Neural cell (in vitro differentiated cells): ENCODE results near the gene CLEC4C. TPM values are rescaled to one million over a fixed set of nuclear protein-coding genes. Genes with fewer than 3 reads are reported as not detected.

Experiments used
- H2AFZ ChIP-seq: fragments of 200-600, 300-800 bp; sonication (generic), shearing (Covaris generic); 2 replicates; pipeline ENCODE4 v1.6.0; 2014; ENCODE audit warnings: low read depth, mild to moderate bottlenecking, antibody characterized with exemption, low read length, moderate library complexity
- H3F3A ChIP-seq: fragments of 200-600 bp; shearing (Covaris generic); 2 replicates; pipeline ENCODE4 v1.6.1; 2016; ENCODE audit warnings: mild to moderate bottlenecking, moderate library complexity, mixed read lengths, antibody characterized with exemption, low read length; ENCODE audit not compliant: insufficient read depth, poor library complexity, severe bottlenecking
- H3K27ac ChIP-seq: fragments of 200-600, 300-800 bp; sonication (generic), shearing (Covaris generic); 2 replicates; pipeline ENCODE4 v1.5.1; 2014; ENCODE audit warnings: mild to moderate bottlenecking, low read length, moderate library complexity
- H3K27me3 ChIP-seq: fragments of 300-800, 200-600 bp; sonication (generic), shearing (Covaris generic); 2 replicates; pipeline ENCODE4 v1.6.0; 2014; ENCODE audit warnings: mild to moderate bottlenecking, low read depth, low read length, moderate library complexity; ENCODE audit not compliant: insufficient read depth
- H3K36me3 ChIP-seq: fragments of 300-800, 200-600 bp; sonication (generic), shearing (Covaris generic); 2 replicates; pipeline ENCODE4 v1.5.1; 2014; ENCODE audit warnings: mild to moderate bottlenecking, antibody characterized with exemption, low read length, moderate library complexity; ENCODE audit not compliant: insufficient read depth
- H3K4me2 ChIP-seq: fragments of 300-800, 200-600 bp; sonication (generic), shearing (Covaris generic); 2 replicates; pipeline ENCODE4 v1.6.0; 2014; ENCODE audit warnings: mild to moderate bottlenecking, low read length
- H3K4me3 ChIP-seq: fragments of 300-800, 200-600 bp; sonication (generic), shearing (Covaris generic); 2 replicates; pipeline ENCODE4 v1.5.1; 2014; ENCODE audit warnings: mild to moderate bottlenecking, low read length, moderate library complexity
- H3K79me2 ChIP-seq: fragments of 200-600 bp; shearing (Covaris generic); replicated peaks from 2 replicates; pipeline ENCODE4 v1.6.0; 2014; ENCODE audit warnings: mild to moderate bottlenecking, low read length, moderate library complexity; ENCODE audit not compliant: insufficient read depth
- H3K9ac ChIP-seq: fragments of 300-800, 200-600 bp; sonication (generic), shearing (Covaris generic); 2 replicates; pipeline ENCODE4 v1.6.1; 2016; ENCODE audit warnings: mild to moderate bottlenecking, low read length, mixed read lengths
- H3K9me2 ChIP-seq: fragments of 200-600 bp; shearing (Covaris generic); 2 replicates; pipeline ENCODE4 v1.6.1; 2016; ENCODE audit warnings: mild to moderate bottlenecking, low read length, mixed read lengths; ENCODE audit not compliant: insufficient read depth
- H3K9me3 ChIP-seq: fragments of 200-600, 300-800 bp; sonication (generic), shearing (Covaris generic); 2 replicates; pipeline ENCODE4 v1.6.1; 2016; ENCODE audit warnings: mild to moderate bottlenecking, mixed run types, low read length, moderate library complexity, mixed read lengths
- H4K20me1 ChIP-seq: fragments of 200-600 bp; shearing (Covaris generic); 2 replicates; pipeline ENCODE4 v1.6.1; 2016; ENCODE audit warnings: mild to moderate bottlenecking, mixed run types; ENCODE audit not compliant: insufficient read depth
- EP300 ChIP-seq: fragments of 450-650 bp; conservative IDR thresholded peaks from 2 replicates; pipeline ENCODE4 v1.6.1; 2014; ENCODE audit warnings: antibody characterized with exemption, mild to moderate bottlenecking, moderate library complexity; ENCODE audit not compliant: poor library complexity, severe bottlenecking
- EZH2 ChIP-seq: fragments of 200-600, 300-800 bp; shearing (Covaris generic), sonication (generic); IDR thresholded peaks from 2 replicates; pipeline ENCODE4 v1.6.1; 2014; ENCODE audit warnings: antibody characterized with exemption, low read length, borderline replicate concordance, mild to moderate bottlenecking; ENCODE audit not compliant: insufficient read depth, poor library complexity, severe bottlenecking
- MXI1 ChIP-seq: fragments of 450-650 bp; conservative IDR thresholded peaks from 2 replicates; pipeline ENCODE4 v1.6.1; 2014; ENCODE audit warnings: antibody characterized with exemption, mild to moderate bottlenecking; ENCODE audit not compliant: poor library complexity, severe bottlenecking
- POLR2AphosphoS5 ChIP-seq: IDR thresholded peaks from 2 replicates; pipeline ENCODE4 v1.6.1; 2012
- RAD21 ChIP-seq: fragments of 450-650 bp; conservative IDR thresholded peaks from 2 replicates; pipeline ENCODE4 v1.6.1; 2014; ENCODE audit warnings: antibody characterized with exemption, mild to moderate bottlenecking, moderate library complexity
- REST ChIP-seq: IDR thresholded peaks from 2 replicates; pipeline ENCODE4 v1.6.1; 2012; ENCODE audit warnings: borderline replicate concordance
- SMC3 ChIP-seq: fragments of 450-650 bp; conservative IDR thresholded peaks from 2 replicates; pipeline ENCODE4 v1.6.1; 2014; ENCODE audit warnings: antibody characterized with exemption, mild to moderate bottlenecking, moderate library complexity; ENCODE audit not compliant: poor library complexity
- TAF1 ChIP-seq: IDR thresholded peaks from 2 replicates; pipeline ENCODE4 v1.6.1; 2012; ENCODE audit warnings: low read depth
- polyA plus RNA-seq: library from polyadenylated mRNA; depleted of rRNA; stranded (reverse); fragments of >200 nt; gene quantifications from 2 replicates; pipeline ENCODE4 v1.2.3, GENCODE V29; 2014
- TF ChIP-seq, protein P1 (sequence below): fragments of 450-650 bp; IDR thresholded peaks from 2 replicates; pipeline ENCODE4 v1.5.1; 2014; ENCODE audit warnings: antibody characterized with exemption, mild to moderate bottlenecking, moderate library complexity; ENCODE audit not compliant: poor library complexity, severe bottlenecking

Gene CLEC4C
- polyA plus RNA-seq, 1 donor from 2014 or later = not detected

GRCh38 chr12:7729746-7730145, 17.4 kb downstream of the CLEC4C start:
- Histone ChIP-seq H2AFZ (no peak overlapping the region), H3K27ac (no peak overlapping the region), H3K36me3 (no peaks in the 10 kb centered on the region), H3K4me2 (no peak overlapping the region), H3F3A (no peaks in the 10 kb centered on the region), H3K4me3 (no peak overlapping the region), H3K79me2 (no peaks in the 10 kb centered on the region), H3K9ac (no peak overlapping the region), H3K9me2 (no peaks in the 10 kb centered on the region), H3K27me3 (no peaks in the 10 kb centered on the region), H4K20me1 (no peaks in the 10 kb centered on the region), H3K9me3 (no peaks in the 10 kb centered on the region)
- TF ChIP-seq, protein P1, sequence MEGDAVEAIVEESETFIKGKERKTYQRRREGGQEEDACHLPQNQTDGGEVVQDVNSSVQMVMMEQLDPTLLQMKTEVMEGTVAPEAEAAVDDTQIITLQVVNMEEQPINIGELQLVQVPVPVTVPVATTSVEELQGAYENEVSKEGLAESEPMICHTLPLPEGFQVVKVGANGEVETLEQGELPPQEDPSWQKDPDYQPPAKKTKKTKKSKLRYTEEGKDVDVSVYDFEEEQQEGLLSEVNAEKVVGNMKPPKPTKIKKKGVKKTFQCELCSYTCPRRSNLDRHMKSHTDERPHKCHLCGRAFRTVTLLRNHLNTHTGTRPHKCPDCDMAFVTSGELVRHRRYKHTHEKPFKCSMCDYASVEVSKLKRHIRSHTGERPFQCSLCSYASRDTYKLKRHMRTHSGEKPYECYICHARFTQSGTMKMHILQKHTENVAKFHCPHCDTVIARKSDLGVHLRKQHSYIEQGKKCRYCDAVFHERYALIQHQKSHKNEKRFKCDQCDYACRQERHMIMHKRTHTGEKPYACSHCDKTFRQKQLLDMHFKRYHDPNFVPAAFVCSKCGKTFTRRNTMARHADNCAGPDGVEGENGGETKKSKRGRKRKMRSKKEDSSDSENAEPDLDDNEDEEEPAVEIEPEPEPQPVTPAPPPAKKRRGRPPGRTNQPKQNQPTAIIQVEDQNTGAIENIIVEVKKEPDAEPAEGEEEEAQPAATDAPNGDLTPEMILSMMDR = no peak
- TF ChIP-seq TAF1 (no peak), SMC3 (no peak), RAD21 (no peak), POLR2AphosphoS5 (no peak), EP300 (no peak), REST (no peak), EZH2 (no peak), MXI1 (no peak)

- Histone ChIP-seq H3K4me2 (no peak overlapping the region), H3K79me2 (no peaks in the 10 kb centered on the region)
- TF ChIP-seq POLR2AphosphoS5 = no peak
- TF ChIP-seq, protein P1 = no peak
- TF ChIP-seq SMC3 = no peak
- no peak for TF ChIP-seq EP300
- TF ChIP-seq REST = no peak
These were observed 23.2 kb downstream of the CLEC4C start for GRCh38 chr12:7723926-7724325.

More at GRCh38 chr12:7723926-7724325, 23.2 kb downstream of the CLEC4C start:
- H3F3A ChIP-seq = no peaks in the 10 kb centered on the region
- no peaks in the 10 kb centered on the region for H3K36me3 ChIP-seq
- no peaks in the 10 kb centered on the region for H4K20me1 ChIP-seq
- H3K27me3 ChIP-seq = no peaks in the 10 kb centered on the region
- H3K9ac ChIP-seq = no peak overlapping the region
- no peak overlapping the region for H3K27ac ChIP-seq
- no peak overlapping the region for H3K4me3 ChIP-seq
- no peaks in the 10 kb centered on the region for H3K9me3 ChIP-seq
- H3K9me2 ChIP-seq = no peaks in the 10 kb centered on the region
- H2AFZ ChIP-seq = no peak overlapping the region
